Measurements from ENCODE around the gene GRK1.

The GRK1 gene

GRCh38 chr13:113644800-113645199, 22.2 kb upstream of the GRK1 start:
- H3K4me3 ChIP-seq (ENCODE audit: low read depth, low read length), result no peak overlapping the region
- in situ Hi-C loops (cut with HindIII; ENCODE audit: low sequenced_read_pairs), result no loop called here
- TF ChIP-seq CTCF (IDR thresholded peaks at IDR 0.05; ENCODE audit: low read depth, low read length, missing control alignments), result no peak
- no peak for DNase-seq (ENCODE audit: low read depth)

GRCh38 chr13:113645329-113645728, 21.7 kb upstream of the GRK1 start:
- no peak for DNase-seq (ENCODE audit: low read depth)
- no peak overlapping the region for H3K4me3 ChIP-seq (ENCODE audit: low read depth, low read length)
- no peak for TF ChIP-seq CTCF (IDR thresholded peaks at IDR 0.05; ENCODE audit: low read depth, low read length, missing control alignments)
- in situ Hi-C loops (cut with HindIII; ENCODE audit: low sequenced_read_pairs), result no loop called here

- no peak for TF ChIP-seq CTCF (IDR thresholded peaks at IDR 0.05; ENCODE audit: low read depth, low read length, missing control alignments)
- no peak overlapping the region for H3K4me3 ChIP-seq (ENCODE audit: low read depth, low read length)
- in situ Hi-C loops (cut with HindIII; ENCODE audit: low sequenced_read_pairs), result no loop called here
- no peak for DNase-seq (ENCODE audit: low read depth)
Measured at GRCh38 chr13:113646376-113646775, 20.6 kb upstream of the GRK1 start.

- no peak for DNase-seq (ENCODE audit: low read depth)
- in situ Hi-C loops (cut with HindIII; ENCODE audit: low sequenced_read_pairs), result no loop called here
- no peak for TF ChIP-seq CTCF (IDR thresholded peaks at IDR 0.05; ENCODE audit: low read depth, low read length, missing control alignments)
- no peak overlapping the region for H3K4me3 ChIP-seq (ENCODE audit: low read depth, low read length)
Measured at GRCh38 chr13:113646921-113647340, 20.1 kb upstream of the GRK1 start.

GRCh38 chr13:113647351-113648215, 19.4 kb upstream of the GRK1 start:
- H3K4me3 ChIP-seq (ENCODE audit: low read depth, low read length), result no peak overlapping the region
- DNase-seq (ENCODE audit: low read depth), result no peak
- no peak for TF ChIP-seq CTCF (IDR thresholded peaks at IDR 0.05; ENCODE audit: low read depth, low read length, missing control alignments)
- in situ Hi-C loops (cut with HindIII; ENCODE audit: low sequenced_read_pairs), result no loop called here

GRCh38 chr13:113648216-113648610, 18.8 kb upstream of the GRK1 start:
- in situ Hi-C loops (cut with HindIII; ENCODE audit: low sequenced_read_pairs), result no loop called here
- no peak for DNase-seq (ENCODE audit: low read depth)
- TF ChIP-seq CTCF (IDR thresholded peaks at IDR 0.05; ENCODE audit: low read depth, low read length, missing control alignments), result no peak
- H3K4me3 ChIP-seq (ENCODE audit: low read depth, low read length), result no peak overlapping the region

Data from astrocyte of the cerebellum (primary cell).